ENCODE data around the gene LDB2.

GRCh38 chr4:16844816-16845586 is 53.4 kb downstream of the LDB2 start:
- TF ChIP-seq CTCF (conservative IDR thresholded peaks at IDR 0.05; ENCODE audit: low read length) (no peak), EZH2phosphoT487 (IDR thresholded peaks at IDR 0.05; ENCODE audit: borderline replicate concordance, low read depth, low read length) (no peak)
